Measurements from ENCODE around the gene MARK2. TPM values are rescaled to one million over a fixed set of nuclear protein-coding genes. Genes with fewer than 3 reads are reported as not detected.
"Not testable (repeated sequence)": the region's sequence is repeated elsewhere in the genome, so short reads cannot be mapped to it uniquely, and the experiment has no call there.

MARK2 gene
- total and polyA plus RNA-seq, 8 donors: 8.8 to 128 (median 19.3) TPM

GRCh38 chr11:63854696-63855095, 15.8 kb downstream of the MARK2 start:
- WGBS, 5 donors: 94 to 99% (median 97%) methylated on average over 4 of the region's 4 CpGs
- Histone ChIP-seq H3K27me3 (no peaks in the 10 kb centered on the region), H3K4me3 (no peak overlapping the region), H3K36me3 (peaks cover 0 to 10% (median 2%) of the 10 kb centered on the region in 4 donors), H3K4me1 (peaks cover 34 to 89% (median 59%) of the 10 kb centered on the region in 4 donors), H3K27ac (no peak overlapping the region), H3K9me3 (no peaks in the 10 kb centered on the region)
- no peak for DNase-seq
- intact Hi-C loops (cut with DNase I; ENCODE audit: low total_unique reads): no loop called here
- TF ChIP-seq CTCF (IDR thresholded peaks at IDR 0.05) (no peak), POLR2A (IDR thresholded peaks at IDR 0.05) (no peak), EP300 (IDR thresholded peaks at IDR 0.05) (no peak)

- no peak for TF ChIP-seq EP300 (IDR thresholded peaks at IDR 0.05)
- TF ChIP-seq POLR2AphosphoS5 (IDR thresholded peaks at IDR 0.05): no peak
- TF ChIP-seq POLR2A (IDR thresholded peaks at IDR 0.05): no peak
- no peak for TF ChIP-seq CTCF (IDR thresholded peaks at IDR 0.05)
- DNase-seq: peak in 1 of 2 donors; percentile 79
- intact Hi-C loops (cut with DNase I; ENCODE audit: low total_unique reads): no loop called here
- peaks cover 0 to 14% (median 6%) of the 10 kb centered on the region in 4 donors for H3K36me3 ChIP-seq
- H3K27me3 ChIP-seq: no peaks in the 10 kb centered on the region
- no peaks in the 10 kb centered on the region for H3K9me3 ChIP-seq
- 25 to 52% (median 45%) methylated on average over 2 of the region's 2 CpGs for WGBS, 5 donors
- H3K27ac ChIP-seq: peak overlapping the region in 3 of 5 donors; percentile 8 to 50 (median 39)
- peaks cover 23 to 79% (median 52%) of the 10 kb centered on the region in 4 donors for H3K4me1 ChIP-seq
- H3K4me3 ChIP-seq: no peak overlapping the region
Observed at GRCh38 chr11:63855975-63856374, 17.1 kb downstream of the MARK2 start.

- TF ChIP-seq EP300 (IDR thresholded peaks at IDR 0.05) (no peak), CTCF (IDR thresholded peaks at IDR 0.05) (no peak), POLR2AphosphoS5 (IDR thresholded peaks at IDR 0.05) (no peak), POLR2A (IDR thresholded peaks at IDR 0.05) (no peak)
- Histone ChIP-seq H3K9me3 (no peaks in the 10 kb centered on the region), H3K4me1 (peaks cover 21 to 69% (median 48%) of the 10 kb centered on the region in 4 donors), H3K27me3 (no peaks in the 10 kb centered on the region), H3K4me3 (no peak overlapping the region), H3K36me3 (peaks cover 0 to 21% (median 16%) of the 10 kb centered on the region in 4 donors), H3K27ac (peak overlapping the region in 4 of 5 donors; percentile 26 to 66 (median 54))
- WGBS, 5 donors: 77 to 80% (median 79%) methylated on average over 11 of the region's 11 CpGs
- intact Hi-C loops (cut with DNase I; ENCODE audit: low total_unique reads): no loop called here
- peak; percentile 43 to 61 for DNase-seq
Observed at GRCh38 chr11:63858628-63859550, 20.0 kb downstream of the MARK2 start.

GRCh38 chr11:63862923-63863322, 24.0 kb downstream of the MARK2 start:
- WGBS, 5 donors: 10 to 26% (median 19%) methylated on average over 4 of the region's 4 CpGs
- Histone ChIP-seq H3K4me3 (no peak overlapping the region), H3K27ac (peak overlapping the region; percentile 28 to 69 (median 61)), H3K36me3 (peaks cover 0 to 17% (median 14%) of the 10 kb centered on the region in 4 donors), H3K4me1 (peaks cover 39 to 79% (median 69%) of the 10 kb centered on the region in 4 donors), H3K27me3 (no peaks in the 10 kb centered on the region), H3K9me3 (no peaks in the 10 kb centered on the region)
- DNase-seq: peak; percentile 64 to 84
- no peak for TF ChIP-seq EP300 (IDR thresholded peaks at IDR 0.05)
- TF ChIP-seq CTCF (IDR thresholded peaks at IDR 0.05): no peak
- TF ChIP-seq POLR2A (IDR thresholded peaks at IDR 0.05): no peak
- peak in 2 of 3 donors; percentile 35 to 71 for TF ChIP-seq POLR2AphosphoS5 (IDR thresholded peaks at IDR 0.05)
- intact Hi-C loops (cut with DNase I; ENCODE audit: low total_unique reads): no loop called here

GRCh38 chr11:63863620-63864019, 24.7 kb downstream of the MARK2 start:
- intact Hi-C loops (cut with DNase I; ENCODE audit: low total_unique reads); DNase-seq; H3K4me3 ChIP-seq; H3K9me3 ChIP-seq; H3K27me3 ChIP-seq: not testable (repeated sequence)
- Histone ChIP-seq H3K36me3 (peaks cover 0 to 17% (median 14%) of the 10 kb centered on the region in 4 donors), H3K4me1 (peaks cover 39 to 79% (median 69%) of the 10 kb centered on the region in 4 donors), H3K27ac (peak overlapping the region in 4 of 5 donors; percentile 25 to 69 (median 64))
- WGBS, 5 donors: 89 to 95% (median 92%) methylated on average over 6 of the region's 6 CpGs
